Renal cortex interstitium (tissue), 11 donors: ENCODE data around the gene LDLRAP1. TPM values are rescaled to one million over a fixed set of nuclear protein-coding genes. Genes with fewer than 3 reads are reported as not detected.

Source experiments
- DNase-seq, 11 donors: peaks; one replicate each; pipeline ENCODE4 v3.0.0-alpha.2; 2013; ENCODE audit warnings: low read depth in 9 of 11, low spot score in 4 of 11; ENCODE audit errors: extremely low read depth in 1 of 11
- polyA plus RNA-seq, 3 donors: library from polyadenylated mRNA; unstranded; fragments of 120-200 nt; gene quantifications; one replicate each; pipeline ENCODE4 v1.2.1, GENCODE V29; 2013; ENCODE audit not compliant: insufficient read length in 3 of 3

Gene LDLRAP1
- polyA plus RNA-seq, 3 donors: 11.0 to 15.3 (median 13.6) TPM

DNA sequence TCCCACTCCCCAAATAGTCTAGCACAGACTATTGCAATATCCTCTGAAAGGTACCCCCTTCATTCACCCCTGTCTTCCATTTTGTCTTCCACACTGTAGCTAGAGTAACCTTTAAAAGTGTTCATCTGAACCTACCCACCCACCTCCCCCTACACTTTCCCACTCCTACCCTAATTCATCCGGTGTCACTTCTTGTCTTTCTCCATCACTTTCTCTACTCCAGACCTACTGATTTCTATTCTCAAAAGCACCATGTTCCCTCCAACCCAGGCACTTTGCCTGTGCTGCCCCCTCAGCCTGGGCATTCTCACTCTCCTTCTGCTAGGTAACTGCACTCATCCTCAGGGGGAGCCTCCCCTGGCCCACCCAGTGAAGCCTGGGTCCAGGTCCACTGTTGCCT, 68.4 kb downstream of the LDLRAP1 start:
- DNase-seq: no peak

DNA sequence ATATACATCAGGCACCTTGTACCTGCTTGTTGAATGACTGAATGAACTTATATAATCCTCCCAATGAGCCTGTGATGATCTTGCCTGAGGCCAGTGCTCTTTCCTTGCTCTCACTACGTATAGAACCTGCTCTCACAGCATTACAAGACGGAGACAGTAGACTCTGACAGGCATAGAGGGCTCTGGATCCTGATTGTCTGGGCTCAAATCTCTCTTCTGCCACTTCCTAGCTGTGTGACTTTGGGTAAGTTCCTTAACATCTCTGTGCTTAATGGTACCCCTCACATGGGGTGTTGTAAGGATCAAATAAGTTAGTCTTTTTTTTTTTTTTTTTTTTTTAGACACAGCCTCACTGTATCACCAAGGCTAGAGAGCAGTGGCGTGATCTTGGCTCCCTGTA, 69.0 kb downstream of the LDLRAP1 start:
- no peak for DNase-seq

DNA sequence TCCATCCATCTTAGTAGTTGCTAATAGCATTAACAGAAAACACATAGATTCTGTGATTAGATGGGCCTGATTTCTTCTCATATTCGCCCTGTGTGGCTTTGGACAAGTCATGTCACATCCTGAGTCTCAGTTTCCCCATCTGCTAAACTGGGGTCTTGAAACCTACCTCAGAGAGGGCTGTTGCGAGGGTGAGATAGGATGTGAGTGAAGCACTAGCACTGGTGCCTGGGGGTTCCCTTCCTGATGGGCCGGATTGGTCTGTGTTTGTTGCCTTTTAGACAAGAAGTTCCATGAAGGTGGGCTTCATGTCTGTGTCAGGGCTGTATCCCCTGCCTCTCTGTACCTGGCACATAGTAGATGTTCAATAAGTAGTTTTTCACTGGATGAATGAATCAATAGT, 69.7 kb downstream of the LDLRAP1 start:
- no peak for DNase-seq

DNA sequence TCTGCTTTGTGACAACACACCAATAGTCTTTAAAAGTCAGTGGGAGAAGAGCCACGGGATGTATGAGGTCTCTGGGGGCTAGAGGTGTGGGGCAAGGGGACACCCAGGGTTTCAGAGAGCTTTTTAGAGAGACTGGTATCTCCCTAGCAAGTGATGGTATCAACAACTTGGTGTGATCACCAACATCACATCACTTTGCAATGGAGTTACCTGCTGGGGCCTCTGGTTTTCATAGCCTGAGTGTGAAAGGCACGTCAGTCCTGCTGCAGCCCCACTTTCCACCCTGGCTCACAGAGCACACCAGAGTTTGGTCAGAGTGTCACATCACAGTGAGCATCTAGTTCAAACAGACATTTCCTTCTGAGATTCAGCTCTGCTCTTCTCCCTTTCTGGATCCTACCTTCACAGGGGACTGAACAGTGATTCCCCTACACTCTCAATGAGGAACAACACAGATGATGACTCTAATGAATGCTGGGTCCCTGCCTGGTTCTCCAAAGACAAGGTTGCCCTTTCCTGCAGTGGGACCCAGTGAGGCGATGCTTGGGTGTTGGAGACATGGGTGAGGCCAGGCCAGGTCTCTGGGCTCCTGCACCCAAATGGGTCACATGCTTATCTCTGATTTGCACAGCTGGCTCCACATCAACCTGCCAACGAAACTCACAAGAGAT, 71.2 kb downstream of the LDLRAP1 start:
- DNase-seq: no peak

DNA sequence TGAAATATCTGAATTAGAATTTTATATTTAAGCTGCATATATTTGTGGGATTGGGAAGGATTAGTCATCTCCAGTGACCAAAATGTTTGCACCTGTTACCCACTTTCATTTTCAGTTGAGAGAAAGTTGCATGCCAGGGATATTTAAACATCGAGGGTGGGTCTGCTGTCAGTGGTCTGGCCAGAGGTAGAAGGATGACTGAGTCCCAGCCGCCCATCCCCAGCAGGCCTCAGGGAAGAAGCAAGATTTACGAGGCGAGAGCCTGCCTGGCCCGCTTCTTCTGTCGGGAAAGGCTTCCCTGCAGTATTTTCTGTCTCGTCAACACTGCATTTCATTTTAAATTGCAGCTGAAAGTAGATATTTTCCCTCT, 71.8 kb downstream of the LDLRAP1 start:
- no peak for DNase-seq

DNA sequence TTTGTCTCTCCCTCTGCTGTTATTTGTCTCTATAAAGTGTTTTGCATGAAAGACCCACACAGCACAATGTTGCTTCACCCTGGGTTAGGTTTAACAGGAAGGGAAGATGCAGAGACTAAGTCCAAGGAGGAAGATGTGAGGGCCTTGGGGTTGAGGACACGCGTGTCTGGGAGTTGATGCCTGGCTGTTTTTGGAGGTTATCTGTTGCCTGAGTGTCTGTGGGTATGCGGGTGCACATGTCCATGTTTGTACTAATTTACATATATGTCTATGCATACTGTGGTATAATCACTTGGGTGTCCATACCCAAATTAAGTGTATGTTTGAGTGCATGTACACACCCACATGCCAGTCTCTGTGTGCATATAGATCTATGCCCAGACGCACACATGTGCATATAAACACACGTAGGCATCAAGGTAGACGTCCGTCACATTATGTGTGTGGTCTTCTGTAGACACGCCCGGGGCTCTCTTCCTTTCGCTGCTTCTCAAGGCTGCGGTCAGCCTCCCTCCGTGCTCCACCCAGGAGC, 72.2 kb downstream of the LDLRAP1 start:
- no peak for DNase-seq

DNA sequence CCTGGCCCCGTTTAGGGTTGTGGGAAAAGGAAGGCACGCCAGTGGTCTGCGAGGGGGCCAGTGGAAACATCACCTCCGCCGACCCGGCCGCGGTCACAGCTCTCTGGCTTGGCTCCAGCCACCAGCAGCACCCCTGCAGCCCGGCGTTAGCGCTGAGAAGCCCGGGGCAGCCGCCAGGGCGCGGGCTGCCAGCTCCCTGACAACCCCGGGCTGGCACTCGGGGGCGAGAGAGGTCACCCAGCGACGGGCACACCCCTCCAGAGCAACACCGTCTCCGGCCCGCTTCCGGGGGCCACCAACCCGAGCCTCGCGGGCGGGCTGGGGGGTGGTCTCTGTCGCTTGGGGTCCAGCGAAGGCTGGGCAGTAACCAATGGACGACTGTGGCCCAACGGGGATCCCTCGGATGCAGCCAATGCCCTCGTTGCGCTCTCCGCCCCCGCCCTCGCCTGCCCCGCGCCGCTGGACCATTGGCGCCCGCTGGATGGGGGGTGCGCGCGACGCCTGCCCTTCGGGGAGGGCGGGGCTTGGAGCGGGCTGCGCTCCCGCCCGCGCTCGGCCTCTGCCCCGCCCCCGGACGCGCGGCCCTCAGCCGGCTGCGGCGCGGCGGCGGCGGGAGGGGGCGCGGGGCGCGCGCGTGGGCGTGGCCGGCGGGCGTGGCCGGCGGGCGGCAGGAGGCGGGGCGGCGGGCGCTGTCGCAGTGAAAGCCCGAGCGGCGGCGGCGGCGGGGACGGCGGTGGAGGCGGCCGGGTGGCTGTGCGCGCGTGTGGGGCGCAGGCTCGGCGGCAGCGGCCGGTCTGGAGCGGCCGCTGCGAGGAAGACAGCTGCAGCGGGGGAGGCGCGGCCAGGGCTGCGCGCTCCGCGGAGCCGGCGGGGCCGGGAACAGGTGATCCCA, 72.9 kb downstream of the LDLRAP1 start, which contains the start of gene MAN1C1:
Gene MAN1C1 (plus strand): TSS at position 697 of the 892 bp plus-strand sequence. CDS start 1,007 bp downstream, outside the sequence.
- peak; percentile 61 to 85 (median 80) for DNase-seq

DNA sequence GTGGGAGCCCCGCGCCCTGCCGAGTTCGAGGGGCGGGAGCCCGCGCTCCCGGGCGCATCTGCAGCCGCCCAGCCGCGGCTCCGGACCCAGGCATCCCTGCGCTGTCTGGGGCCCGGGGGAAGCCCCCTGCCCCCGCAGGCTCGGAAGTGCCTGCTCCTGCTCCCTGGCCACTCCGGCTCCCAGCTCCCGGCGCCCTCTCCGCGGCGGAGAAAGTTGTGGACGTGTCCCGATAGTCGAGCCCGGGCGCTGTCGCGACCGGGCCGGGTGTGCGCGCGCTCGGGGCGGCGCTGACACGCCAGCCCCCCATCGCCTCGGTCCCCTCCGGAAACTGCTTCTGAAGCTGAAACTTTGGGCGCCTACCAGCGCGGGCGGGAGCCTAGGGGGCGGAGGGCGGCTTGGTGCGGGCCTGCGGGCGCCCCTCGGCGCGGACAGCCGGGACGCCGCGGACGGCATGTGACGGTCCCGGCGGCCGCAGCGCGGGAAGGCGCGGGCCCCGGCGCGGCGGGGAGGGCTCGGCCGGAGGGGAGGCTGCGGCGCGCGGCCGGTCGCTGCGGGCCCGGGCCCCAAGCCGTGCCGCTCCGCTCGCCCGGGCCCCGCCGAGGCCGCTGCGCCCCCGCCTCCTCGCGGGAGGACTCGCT, 73.7 kb downstream of the LDLRAP1 start:
- no peak for DNase-seq

DNA sequence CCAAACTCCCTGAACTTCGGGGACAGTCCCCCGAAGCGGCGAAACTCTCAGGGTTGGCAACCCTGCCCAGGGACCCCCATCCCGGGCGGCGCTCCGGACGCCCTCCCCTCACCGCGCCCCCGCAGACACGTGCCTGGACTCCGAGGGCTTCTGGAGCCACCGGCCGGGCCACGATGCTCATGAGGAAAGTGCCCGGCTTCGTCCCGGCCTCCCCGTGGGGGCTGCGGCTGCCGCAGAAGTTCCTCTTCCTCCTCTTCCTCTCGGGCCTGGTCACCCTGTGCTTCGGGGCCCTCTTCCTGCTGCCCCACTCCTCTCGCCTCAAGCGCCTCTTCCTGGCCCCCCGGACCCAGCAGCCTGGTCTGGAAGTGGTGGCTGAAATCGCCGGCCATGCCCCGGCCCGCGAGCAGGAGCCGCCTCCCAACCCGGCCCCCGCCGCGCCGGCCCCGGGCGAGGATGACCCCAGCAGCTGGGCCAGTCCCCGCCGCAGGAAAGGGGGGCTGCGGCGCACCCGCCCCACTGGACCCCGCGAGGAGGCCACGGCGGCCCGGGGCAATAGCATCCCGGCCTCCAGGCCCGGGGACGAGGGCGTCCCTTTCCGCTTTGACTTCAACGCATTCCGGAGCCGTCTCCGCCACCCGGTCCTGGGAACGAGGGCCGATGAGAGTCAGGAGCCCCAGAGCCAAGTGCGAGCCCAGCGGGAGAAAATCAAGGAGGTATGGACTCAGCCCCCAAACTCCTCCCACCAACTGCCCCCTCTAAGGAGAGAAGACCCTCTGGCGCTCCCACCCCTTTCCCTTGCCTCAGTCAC, 74.4 kb downstream of the LDLRAP1 start:
- no peak for DNase-seq

DNA sequence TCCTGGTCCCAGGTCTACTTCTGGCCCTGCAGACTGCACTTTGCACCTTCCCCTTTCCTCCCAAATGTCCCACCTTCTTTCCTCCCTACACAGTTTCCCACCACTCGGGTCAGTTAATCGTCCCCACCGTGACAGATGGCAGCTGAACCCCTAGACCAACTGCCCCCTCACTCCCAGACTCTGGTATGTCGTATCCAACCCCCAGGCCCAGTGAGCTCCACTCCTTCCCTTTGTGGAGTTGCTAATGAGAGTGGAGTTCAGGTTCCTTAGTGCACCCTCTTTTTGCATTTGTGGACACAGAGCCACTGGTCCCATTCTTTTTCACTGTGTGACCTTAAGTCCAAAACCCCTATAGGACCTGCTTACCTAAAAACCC, 75.0 kb downstream of the LDLRAP1 start:
- DNase-seq: no peak

Other genes with a start within 250 kb of the LDLRAP1 start
- gene TMEM50A, start 205.3 kb upstream of the LDLRAP1 start, polyA plus RNA-seq: 100 to 1,000 TPM; 112 to 135 (median 120) TPM
- gene RHCE, start 122.8 kb upstream of the LDLRAP1 start, polyA plus RNA-seq: 1 to 10 TPM in 1 of 3 donors, under 1 TPM in 2; 0.62 to 1.2 (median 0.88) TPM
- 10 to 100 TPM; 24.3 to 30.9 (median 28.0) TPM for gene MACO1, start 112.7 kb upstream of the LDLRAP1 start, polyA plus RNA-seq
- gene MAN1C1, start 73.2 kb downstream of the LDLRAP1 start, polyA plus RNA-seq: 10 to 100 TPM; 12.4 to 18.0 (median 14.0) TPM